Measurements from ENCODE around the gene PLD3.
"Not testable (repeated sequence)": the region's sequence is repeated elsewhere in the genome, so short reads cannot be mapped to it uniquely, and the experiment has no call there.

PLD3 gene

DNA sequence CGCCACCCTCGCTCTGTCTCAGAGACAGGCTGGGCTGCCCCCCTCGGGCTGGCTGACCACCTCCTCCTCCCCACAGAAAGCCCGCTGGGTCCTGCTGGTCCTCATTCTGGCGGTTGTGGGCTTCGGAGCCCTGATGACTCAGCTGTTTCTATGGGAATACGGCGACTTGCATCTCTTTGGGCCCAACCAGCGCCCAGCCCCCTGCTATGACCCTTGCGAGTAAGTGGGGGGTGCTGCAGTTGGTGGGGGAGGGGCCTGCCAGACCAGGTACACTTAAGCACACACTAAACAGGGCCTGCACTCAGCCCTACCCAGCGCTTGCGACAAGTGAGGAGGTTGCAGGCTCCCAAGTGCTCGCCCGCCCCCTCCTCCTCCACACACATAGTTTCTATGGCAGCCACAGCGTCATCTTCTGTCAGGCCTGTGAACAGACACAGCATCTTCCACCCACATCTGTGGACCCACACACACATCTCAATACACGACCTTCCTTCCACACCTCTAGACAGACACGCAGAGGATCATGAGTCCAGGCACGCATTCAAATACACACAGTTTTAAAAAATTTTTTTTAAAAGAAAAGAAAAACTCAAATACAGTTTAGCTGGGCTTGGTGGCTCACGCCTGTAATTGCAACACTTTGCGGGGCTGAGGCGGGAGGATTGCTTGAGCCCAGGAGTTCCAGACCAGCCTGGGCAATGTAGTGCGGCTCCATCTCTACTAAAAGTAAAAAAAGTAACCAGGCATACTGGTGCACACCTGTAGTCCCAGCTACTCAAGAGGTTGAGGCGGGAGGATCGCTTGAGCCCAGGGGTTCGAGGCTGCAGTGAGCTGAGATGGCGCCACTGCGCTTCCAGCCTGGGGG, 18.4 kb downstream of the PLD3 start:
- Histone ChIP-seq H3K27me3 (ENCODE audit: insufficient read depth, poor library complexity, severe bottlenecking) (no peaks in the 10 kb centered on the region), H3K9me3 (ENCODE audit: severe bottlenecking) (no peaks in the 10 kb centered on the region), H3K4me3 (ENCODE audit: severe bottlenecking) (no peak overlapping the region), H3K4me1 (ENCODE audit: insufficient read depth, poor library complexity, severe bottlenecking) (no peaks in the 10 kb centered on the region), H3K27ac (ENCODE audit: poor library complexity, severe bottlenecking) (no peak overlapping the region), H3K36me3 (ENCODE audit: low read depth) (peaks cover 14% of the 10 kb centered on the region)
- TF ChIP-seq, protein P1, sequence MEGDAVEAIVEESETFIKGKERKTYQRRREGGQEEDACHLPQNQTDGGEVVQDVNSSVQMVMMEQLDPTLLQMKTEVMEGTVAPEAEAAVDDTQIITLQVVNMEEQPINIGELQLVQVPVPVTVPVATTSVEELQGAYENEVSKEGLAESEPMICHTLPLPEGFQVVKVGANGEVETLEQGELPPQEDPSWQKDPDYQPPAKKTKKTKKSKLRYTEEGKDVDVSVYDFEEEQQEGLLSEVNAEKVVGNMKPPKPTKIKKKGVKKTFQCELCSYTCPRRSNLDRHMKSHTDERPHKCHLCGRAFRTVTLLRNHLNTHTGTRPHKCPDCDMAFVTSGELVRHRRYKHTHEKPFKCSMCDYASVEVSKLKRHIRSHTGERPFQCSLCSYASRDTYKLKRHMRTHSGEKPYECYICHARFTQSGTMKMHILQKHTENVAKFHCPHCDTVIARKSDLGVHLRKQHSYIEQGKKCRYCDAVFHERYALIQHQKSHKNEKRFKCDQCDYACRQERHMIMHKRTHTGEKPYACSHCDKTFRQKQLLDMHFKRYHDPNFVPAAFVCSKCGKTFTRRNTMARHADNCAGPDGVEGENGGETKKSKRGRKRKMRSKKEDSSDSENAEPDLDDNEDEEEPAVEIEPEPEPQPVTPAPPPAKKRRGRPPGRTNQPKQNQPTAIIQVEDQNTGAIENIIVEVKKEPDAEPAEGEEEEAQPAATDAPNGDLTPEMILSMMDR (IDR thresholded peaks at IDR 0.05; ENCODE audit: poor library complexity, severe bottlenecking), result no peak
- DNase-seq (ENCODE audit: low spot score) (no peak), ATAC-seq (ENCODE audit: low read depth) (no peak)

DNA sequence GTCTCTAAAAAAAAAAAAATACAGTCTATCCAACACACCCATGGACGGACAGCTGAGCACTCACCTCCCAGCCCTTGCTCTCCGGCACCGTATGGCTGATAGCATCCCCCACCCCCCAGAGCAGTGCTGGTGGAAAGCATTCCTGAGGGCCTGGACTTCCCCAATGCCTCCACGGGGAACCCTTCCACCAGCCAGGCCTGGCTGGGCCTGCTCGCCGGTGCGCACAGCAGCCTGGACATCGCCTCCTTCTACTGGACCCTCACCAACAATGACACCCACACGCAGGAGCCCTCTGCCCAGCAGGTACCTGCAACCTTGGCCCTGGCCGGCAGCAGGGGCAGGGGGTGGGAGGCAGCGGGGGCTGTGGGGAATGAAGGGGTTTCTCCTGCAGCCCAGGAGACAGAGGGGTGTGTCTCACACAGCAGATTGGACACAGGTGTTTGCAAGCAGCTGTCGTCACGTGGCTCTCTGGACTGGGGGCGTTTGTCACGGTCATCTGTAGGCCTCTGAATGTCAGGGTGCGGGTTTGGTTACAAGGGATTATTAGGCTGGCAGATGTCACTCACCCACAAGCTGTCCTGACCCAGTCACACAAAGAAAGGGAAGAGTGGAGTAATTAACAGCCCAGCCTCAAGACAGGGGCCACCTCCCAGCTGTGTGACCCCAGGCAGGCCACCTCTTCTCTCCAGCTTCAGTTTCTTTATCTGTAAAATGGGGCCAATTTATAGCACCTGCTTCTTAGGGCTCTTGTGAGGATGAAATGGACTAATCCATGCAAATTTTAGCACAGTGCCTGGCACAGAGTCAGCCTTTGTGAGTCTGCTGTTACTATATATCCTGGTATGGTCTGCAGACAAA, 19.3 kb downstream of the PLD3 start:
- Histone ChIP-seq H3K27ac (ENCODE audit: poor library complexity, severe bottlenecking) (no peak overlapping the region), H3K4me1 (ENCODE audit: insufficient read depth, poor library complexity, severe bottlenecking) (no peaks in the 10 kb centered on the region), H3K27me3 (ENCODE audit: insufficient read depth, poor library complexity, severe bottlenecking) (no peaks in the 10 kb centered on the region), H3K9me3 (ENCODE audit: severe bottlenecking) (no peaks in the 10 kb centered on the region), H3K36me3 (ENCODE audit: low read depth) (peaks cover 15% of the 10 kb centered on the region), H3K4me3 (ENCODE audit: severe bottlenecking) (no peak overlapping the region)
- TF ChIP-seq, protein P1 (IDR thresholded peaks at IDR 0.05; ENCODE audit: poor library complexity, severe bottlenecking), result no peak
- ATAC-seq (ENCODE audit: low read depth) (no peak), DNase-seq (ENCODE audit: low spot score) (no peak)

DNA sequence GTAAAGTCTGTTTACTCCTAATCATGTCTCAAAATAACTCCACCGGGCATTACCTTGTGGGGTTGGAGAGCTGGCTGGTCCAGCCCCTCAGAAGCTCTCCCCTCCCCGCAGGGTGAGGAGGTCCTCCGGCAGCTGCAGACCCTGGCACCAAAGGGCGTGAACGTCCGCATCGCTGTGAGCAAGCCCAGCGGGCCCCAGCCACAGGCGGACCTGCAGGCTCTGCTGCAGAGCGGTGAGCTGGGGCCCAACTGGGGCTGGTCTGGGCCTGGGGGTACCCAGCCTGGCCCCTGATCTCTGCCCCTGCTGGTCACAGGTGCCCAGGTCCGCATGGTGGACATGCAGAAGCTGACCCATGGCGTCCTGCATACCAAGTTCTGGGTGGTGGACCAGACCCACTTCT, 21.3 kb downstream of the PLD3 start:
- no peak overlapping the region for H3K27ac ChIP-seq (ENCODE audit: poor library complexity, severe bottlenecking)
- DNase-seq (ENCODE audit: low spot score), result no peak
- no peak overlapping the region for H3K4me3 ChIP-seq (ENCODE audit: severe bottlenecking)
- H3K27me3 ChIP-seq (ENCODE audit: insufficient read depth, poor library complexity, severe bottlenecking), result no peaks in the 10 kb centered on the region
- H3K36me3 ChIP-seq (ENCODE audit: low read depth), result peaks cover 18% of the 10 kb centered on the region
- ATAC-seq (ENCODE audit: low read depth), result no peak
- TF ChIP-seq, protein P1 (IDR thresholded peaks at IDR 0.05; ENCODE audit: poor library complexity, severe bottlenecking), result no peak
- no peaks in the 10 kb centered on the region for H3K4me1 ChIP-seq (ENCODE audit: insufficient read depth, poor library complexity, severe bottlenecking)
- no peaks in the 10 kb centered on the region for H3K9me3 ChIP-seq (ENCODE audit: severe bottlenecking)

DNA sequence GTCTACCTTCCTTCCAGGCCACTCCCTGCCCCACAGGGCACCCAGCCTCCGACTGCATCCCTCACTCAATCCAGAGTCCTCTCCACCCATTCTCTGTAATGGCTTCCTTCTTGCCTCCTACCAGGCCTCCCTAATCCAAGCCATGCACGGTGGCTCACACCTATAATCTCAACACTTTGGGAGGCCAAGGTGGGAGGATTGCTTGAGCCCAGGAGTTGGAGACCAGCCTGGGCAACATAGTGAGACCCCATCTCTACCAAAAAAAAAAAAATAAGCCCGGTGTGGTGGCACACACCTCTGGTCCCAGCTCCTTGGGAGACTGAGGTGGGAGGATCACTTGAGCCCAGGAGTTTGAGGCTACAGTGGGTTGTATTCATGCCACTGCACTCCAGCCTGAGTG, 21.8 kb downstream of the PLD3 start:
- H3K27me3 ChIP-seq (ENCODE audit: insufficient read depth, poor library complexity, severe bottlenecking); DNase-seq (ENCODE audit: low spot score); H3K4me3 ChIP-seq (ENCODE audit: severe bottlenecking); ATAC-seq (ENCODE audit: low read depth); H3K9me3 ChIP-seq (ENCODE audit: severe bottlenecking); H3K27ac ChIP-seq (ENCODE audit: poor library complexity, severe bottlenecking); H3K4me1 ChIP-seq (ENCODE audit: insufficient read depth, poor library complexity, severe bottlenecking): not testable (repeated sequence)
- peaks cover 18% of the 10 kb centered on the region for H3K36me3 ChIP-seq (ENCODE audit: low read depth)

DNA sequence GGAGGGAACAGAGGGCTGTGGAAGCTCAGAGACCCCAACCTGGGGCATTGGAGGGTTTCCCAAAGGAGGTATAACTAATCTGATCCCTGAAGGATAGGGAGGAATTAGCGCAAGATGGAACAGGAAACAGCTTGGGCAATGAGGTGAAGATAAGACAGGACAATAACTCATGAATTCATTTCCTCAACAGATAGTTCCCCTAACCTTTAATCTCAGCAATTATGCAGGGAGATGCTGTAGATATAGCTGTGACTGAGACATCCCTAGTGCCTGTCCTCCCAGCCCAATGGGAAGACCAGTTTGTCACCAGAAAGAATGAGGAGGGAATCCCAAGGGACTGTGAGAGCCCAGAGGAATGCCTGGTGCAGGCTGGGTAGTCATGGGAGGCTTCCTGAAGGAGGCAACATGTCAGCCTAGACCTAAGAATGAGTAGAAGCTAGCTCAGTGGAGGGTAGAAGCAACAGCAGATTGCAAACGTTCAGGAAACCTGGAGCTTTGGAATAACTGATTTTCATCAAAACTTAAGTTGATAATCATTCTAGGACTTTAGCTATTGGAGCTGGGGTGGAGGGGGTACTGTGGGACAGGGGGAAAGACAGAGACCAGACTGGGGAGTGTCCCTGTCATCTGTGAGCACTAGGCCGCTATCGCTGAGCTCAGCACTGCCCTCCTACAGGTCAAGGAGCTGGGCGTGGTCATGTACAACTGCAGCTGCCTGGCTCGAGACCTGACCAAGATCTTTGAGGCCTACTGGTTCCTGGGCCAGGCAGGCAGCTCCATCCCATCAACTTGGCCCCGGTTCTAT, 22.7 kb downstream of the PLD3 start:
- TF ChIP-seq, protein P1 (IDR thresholded peaks at IDR 0.05; ENCODE audit: poor library complexity, severe bottlenecking), result no peak
- H3K36me3 ChIP-seq (ENCODE audit: low read depth), result peaks cover 18% of the 10 kb centered on the region
- DNase-seq (ENCODE audit: low spot score) (no peak), ATAC-seq (ENCODE audit: low read depth) (no peak)
- H3K9me3 ChIP-seq (ENCODE audit: severe bottlenecking), result no peaks in the 10 kb centered on the region
- H3K4me3 ChIP-seq (ENCODE audit: severe bottlenecking), result no peak overlapping the region
- no peaks in the 10 kb centered on the region for H3K4me1 ChIP-seq (ENCODE audit: insufficient read depth, poor library complexity, severe bottlenecking)
- no peak overlapping the region for H3K27ac ChIP-seq (ENCODE audit: poor library complexity, severe bottlenecking)
- no peaks in the 10 kb centered on the region for H3K27me3 ChIP-seq (ENCODE audit: insufficient read depth, poor library complexity, severe bottlenecking)
